ENCODE results near the gene TOE1. TPM values are rescaled to one million over a fixed set of nuclear protein-coding genes. Genes with fewer than 3 reads are reported as not detected.

Gene TOE1
- total RNA-seq, 2 experiments from 2014 or later: 22.6 to 34.4 TPM

Other genes with a start within 250 kb of the TOE1 start
- gene ZSWIM5, start 133.6 kb upstream of the TOE1 start, total RNA-seq: under 1 TPM; 0.46 to 0.62 TPM
- 1 to 10 TPM; 6.2 to 6.5 TPM for gene HPDL, start 13.3 kb upstream of the TOE1 start, total RNA-seq
- gene MUTYH, start 270 bp downstream of the TOE1 start, total RNA-seq: 10 to 100 TPM; 51.7 to 55.1 TPM
- 1 to 10 TPM; 2.6 to 3.5 TPM for gene TESK2, start 151.0 kb downstream of the TOE1 start, total RNA-seq
- gene CCDC163, start 159.9 kb downstream of the TOE1 start, total RNA-seq: 1 to 10 TPM; 5.3 to 5.8 TPM
- 1 to 10 TPM; 6.6 to 6.7 TPM for gene MMACHC, start 160.1 kb downstream of the TOE1 start, total RNA-seq
- gene PRDX1, start 181.7 kb downstream of the TOE1 start, total RNA-seq: 100 to 1,000 TPM; 269 to 331 TPM
- gene AKR1A1, start 210.7 kb downstream of the TOE1 start, total RNA-seq: 100 to 1,000 TPM; 134 to 135 TPM
- 100 to 1,000 TPM; 193 to 198 TPM for gene NASP, start 243.9 kb downstream of the TOE1 start, total RNA-seq